ENCODE results near the gene THADA.

DNA sequence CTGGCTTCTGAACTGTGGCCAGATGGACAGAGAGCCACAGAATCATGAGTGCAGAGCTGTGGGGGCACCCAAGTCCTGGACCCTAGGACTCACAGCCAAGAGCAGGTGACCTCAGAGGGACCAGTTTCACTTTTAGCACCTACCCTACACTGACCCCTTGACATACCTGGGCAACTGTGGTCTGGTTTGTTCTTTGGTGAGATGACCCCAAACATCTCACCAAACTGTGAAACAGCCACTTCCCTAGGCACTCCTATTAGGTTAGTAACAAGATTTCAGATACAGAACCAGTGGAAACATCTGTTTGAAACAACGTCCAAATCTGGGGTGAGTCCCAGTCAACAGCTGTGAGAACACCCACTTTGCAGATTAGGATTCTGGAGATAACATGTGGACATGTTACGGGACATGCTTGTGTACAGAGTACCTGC is 367.5 kb downstream of the THADA start:
- TF ChIP-seq, protein P1, sequence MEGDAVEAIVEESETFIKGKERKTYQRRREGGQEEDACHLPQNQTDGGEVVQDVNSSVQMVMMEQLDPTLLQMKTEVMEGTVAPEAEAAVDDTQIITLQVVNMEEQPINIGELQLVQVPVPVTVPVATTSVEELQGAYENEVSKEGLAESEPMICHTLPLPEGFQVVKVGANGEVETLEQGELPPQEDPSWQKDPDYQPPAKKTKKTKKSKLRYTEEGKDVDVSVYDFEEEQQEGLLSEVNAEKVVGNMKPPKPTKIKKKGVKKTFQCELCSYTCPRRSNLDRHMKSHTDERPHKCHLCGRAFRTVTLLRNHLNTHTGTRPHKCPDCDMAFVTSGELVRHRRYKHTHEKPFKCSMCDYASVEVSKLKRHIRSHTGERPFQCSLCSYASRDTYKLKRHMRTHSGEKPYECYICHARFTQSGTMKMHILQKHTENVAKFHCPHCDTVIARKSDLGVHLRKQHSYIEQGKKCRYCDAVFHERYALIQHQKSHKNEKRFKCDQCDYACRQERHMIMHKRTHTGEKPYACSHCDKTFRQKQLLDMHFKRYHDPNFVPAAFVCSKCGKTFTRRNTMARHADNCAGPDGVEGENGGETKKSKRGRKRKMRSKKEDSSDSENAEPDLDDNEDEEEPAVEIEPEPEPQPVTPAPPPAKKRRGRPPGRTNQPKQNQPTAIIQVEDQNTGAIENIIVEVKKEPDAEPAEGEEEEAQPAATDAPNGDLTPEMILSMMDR (IDR thresholded peaks at IDR 0.05), result no peak
- no peak for TF ChIP-seq POLR2A (IDR thresholded peaks at IDR 0.05)
